Astrocyte (in vitro differentiated cells and primary cell): ENCODE measurements around the gene HACD1.

Experiments
- EZH2 ChIP-seq: IDR thresholded peaks from 2 replicates; pipeline ENCODE4 v1.6.1; 2012; ENCODE audit warnings: mild to moderate bottlenecking, low read length, inconsistent platforms; ENCODE audit not compliant: insufficient read depth
- TF ChIP-seq, protein P1 (sequence below): IDR thresholded peaks from 2 replicates; pipeline ENCODE4 v1.5.1; 2011; ENCODE audit warnings: low read depth, mild to moderate bottlenecking, inconsistent platforms, low read length, moderate library complexity; ENCODE audit not compliant: insufficient read depth

DNA sequence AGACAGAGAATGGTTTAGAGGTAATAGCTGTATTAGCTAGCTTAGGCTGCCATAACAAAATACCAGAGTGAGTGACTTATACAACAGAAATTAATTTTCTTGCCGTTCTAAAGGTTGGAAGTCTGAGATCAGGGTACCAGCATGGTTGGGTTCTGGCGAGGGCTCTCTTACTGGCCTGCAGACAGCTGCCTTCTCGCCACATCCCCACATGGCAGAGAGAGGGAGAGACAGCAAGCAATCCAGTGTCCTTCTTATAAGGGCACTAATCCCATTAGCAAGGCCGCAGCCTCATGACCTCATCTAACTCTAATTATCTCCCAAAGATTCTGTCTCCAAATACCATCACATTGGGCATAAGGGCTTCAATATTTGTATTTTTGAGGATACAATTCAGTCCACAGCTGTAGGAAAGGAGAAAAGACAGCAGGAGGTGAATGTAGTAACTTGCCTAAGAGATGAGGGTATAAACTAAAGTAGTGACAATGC is 23.2 kb upstream of the HACD1 start:
- TF ChIP-seq, protein P1, sequence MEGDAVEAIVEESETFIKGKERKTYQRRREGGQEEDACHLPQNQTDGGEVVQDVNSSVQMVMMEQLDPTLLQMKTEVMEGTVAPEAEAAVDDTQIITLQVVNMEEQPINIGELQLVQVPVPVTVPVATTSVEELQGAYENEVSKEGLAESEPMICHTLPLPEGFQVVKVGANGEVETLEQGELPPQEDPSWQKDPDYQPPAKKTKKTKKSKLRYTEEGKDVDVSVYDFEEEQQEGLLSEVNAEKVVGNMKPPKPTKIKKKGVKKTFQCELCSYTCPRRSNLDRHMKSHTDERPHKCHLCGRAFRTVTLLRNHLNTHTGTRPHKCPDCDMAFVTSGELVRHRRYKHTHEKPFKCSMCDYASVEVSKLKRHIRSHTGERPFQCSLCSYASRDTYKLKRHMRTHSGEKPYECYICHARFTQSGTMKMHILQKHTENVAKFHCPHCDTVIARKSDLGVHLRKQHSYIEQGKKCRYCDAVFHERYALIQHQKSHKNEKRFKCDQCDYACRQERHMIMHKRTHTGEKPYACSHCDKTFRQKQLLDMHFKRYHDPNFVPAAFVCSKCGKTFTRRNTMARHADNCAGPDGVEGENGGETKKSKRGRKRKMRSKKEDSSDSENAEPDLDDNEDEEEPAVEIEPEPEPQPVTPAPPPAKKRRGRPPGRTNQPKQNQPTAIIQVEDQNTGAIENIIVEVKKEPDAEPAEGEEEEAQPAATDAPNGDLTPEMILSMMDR: no peak
- TF ChIP-seq EZH2: no peak
